HepG2 (cell line): ENCODE measurements around the gene CORO7. TPM values are rescaled to one million over a fixed set of nuclear protein-coding genes. Genes with fewer than 3 reads are reported as not detected.

Experiments used
- ATAC-seq: fragments of 200-7000 bp; cut with Tn5 transposase; 3 replicates; pipeline ENCODE4 v1.9.1; 2020; ENCODE audit warnings: mild to moderate bottlenecking, moderate library complexity
- BruUV-seq: library from RNA; stranded (reverse); fragments of 400-500 nt; replicated peaks from 2 replicates; lab custom pipeline; 2021; lab: Mats Ljungman, UMichigan
- CTCF ChIA-PET: fragments of 300-600 bp; formaldehyde crosslinking; extraction: SDS; loops from one replicate; lab custom pipeline; 2021; ENCODE audit warnings: low total read pairs, inconsistent platforms, low intra/inter-chr PET ratio; lab: Yijun Ruan, JAX
- POLR2A ChIA-PET: fragments of 350-600 bp; sonication (Branson Sonifier 250); formaldehyde crosslinking; loops from one replicate; lab custom pipeline; 2020; ENCODE audit warnings: antibody characterized with exemption, inconsistent platforms; lab: Yijun Ruan, JAX
- DNase-seq: peaks from one replicate; pipeline ENCODE4 v3.0.0-alpha.2; 2015; ENCODE audit warnings: low spot score
- FAIRE-seq: peaks from 3 replicates; lab custom pipeline; 2011; peaks lifted over from hg19 to GRCh38; lab: Jason Lieb, UNC
- H2AFZ ChIP-seq: one replicate; pipeline ENCODE4 v1.6.1; 2011; ENCODE audit warnings: low read length, inconsistent platforms
- H3K27ac ChIP-seq: fragments of 300-600 bp; 3 replicates; pipeline ENCODE4 v1.8.0; 2011; ENCODE audit warnings: mixed run types, mild to moderate bottlenecking, mixed read lengths, low read length, inconsistent platforms; ENCODE audit not compliant: insufficient read depth; ENCODE audit errors: extremely low read length
- H3K27me3 ChIP-seq, 2 experiments: fragments of 200-600 bp in 1 of 2; 2 replicates in 1 of 2; 3 replicates in 1 of 2; pipeline versions ENCODE4 v1.6.0 to v1.8.0; 2011; ENCODE audit warnings: low read length in 2 of 2, mild to moderate bottlenecking in 2 of 2, moderate library complexity in 2 of 2, inconsistent platforms in 1 of 2; ENCODE audit not compliant: insufficient read depth in 2 of 2, control insufficient read depth in 1 of 2
- H3K36me3 ChIP-seq, 2 experiments: fragments of 200-600 bp in 1 of 2; replicated peaks in 1 of 2; 2 replicates in 1 of 2; 3 replicates in 1 of 2; pipeline versions ENCODE4 v1.5.1 to v1.8.0; 2011; ENCODE audit warnings: low read length in 2 of 2, inconsistent platforms in 1 of 2; ENCODE audit not compliant: insufficient read depth in 2 of 2, control insufficient read depth in 1 of 2
- H3K4me1 ChIP-seq: 2 replicates; pipeline ENCODE4 v1.5.1; 2012; ENCODE audit warnings: low read length, inconsistent platforms; ENCODE audit not compliant: insufficient read depth
- H3K4me2 ChIP-seq: 2 replicates; pipeline ENCODE4 v1.6.0; 2011; ENCODE audit warnings: low read depth, low read length, inconsistent platforms
- H3K4me3 ChIP-seq, 3 experiments: fragments of 200-600 bp in 1 of 3; sonication (generic), shearing (Covaris generic) in 1 of 3; replicated peaks in 1 of 3; 2 replicates each; pipeline ENCODE4 v1.5.1; 2011 to 2016; ENCODE audit warnings: low read length in 3 of 3, inconsistent platforms in 2 of 3, low read depth in 2 of 3, mild to moderate bottlenecking in 2 of 3, control low read depth in 1 of 3, mixed read lengths in 1 of 3; ENCODE audit not compliant: insufficient read depth in 1 of 3
- H3K79me2 ChIP-seq: one replicate; pipeline ENCODE4 v1.6.1; 2011; ENCODE audit warnings: low read length, inconsistent platforms; ENCODE audit not compliant: insufficient read depth
- H3K9ac ChIP-seq: 2 replicates; pipeline ENCODE4 v1.6.0; 2011; ENCODE audit warnings: mild to moderate bottlenecking, low read depth, low read length, inconsistent platforms; ENCODE audit not compliant: insufficient read depth
- H3K9me3 ChIP-seq: 2 replicates; pipeline ENCODE4 v1.5.1; 2012; ENCODE audit warnings: mild to moderate bottlenecking, low read length
- H4K20me1 ChIP-seq: 2 replicates; pipeline ENCODE4 v1.6.0; 2011; ENCODE audit warnings: inconsistent platforms, mild to moderate bottlenecking, low read length, moderate library complexity; ENCODE audit not compliant: insufficient read depth
- ATF2 ChIP-seq: sonication (generic); formaldehyde crosslinking; IDR thresholded peaks from 2 replicates; pipeline ENCODE4 v1.4.0; 2020; ENCODE audit warnings: missing genetic modification reagents
- ATRX ChIP-seq: sonication (generic); formaldehyde crosslinking; IDR thresholded peaks from 2 replicates; pipeline ENCODE4 v1.4.0; 2020; ENCODE audit warnings: missing genetic modification reagents, borderline replicate concordance
- CTCF ChIP-seq: sonication (generic); formaldehyde crosslinking; IDR thresholded peaks from 2 replicates; pipeline ENCODE4 v1.5.0; 2020; ENCODE audit warnings: mild to moderate bottlenecking, missing genetic modification reagents, moderate library complexity
- HNRNPLL ChIP-seq: fragments of 200-400 bp; formaldehyde crosslinking; IDR thresholded peaks from 2 replicates; pipeline ENCODE4 v1.6.1; 2017; ENCODE audit warnings: mild to moderate bottlenecking, low read depth, low read length; ENCODE audit not compliant: poor library complexity, severe bottlenecking
- IKZF5 ChIP-seq: IDR thresholded peaks from 2 replicates; pipeline ENCODE4 v1.6.1; 2018; ENCODE audit warnings: missing genetic modification reagents, mild to moderate bottlenecking, missing compliant biosample characterization
- JUND ChIP-seq: sonication (generic); formaldehyde crosslinking; IDR thresholded peaks from 2 replicates; pipeline ENCODE4 v1.8.0; 2022; ENCODE audit warnings: mild to moderate bottlenecking, missing genetic modification reagents
- KDM5A ChIP-seq: fragments of 200-600 bp; sonication (generic); IDR thresholded peaks from 2 replicates; pipeline ENCODE4 v1.7.0; 2018; ENCODE audit warnings: antibody characterized with exemption, mild to moderate bottlenecking, low read length, borderline replicate concordance
- MXI1 ChIP-seq: IDR thresholded peaks from 3 replicates; pipeline ENCODE4 v1.6.1; 2012; ENCODE audit warnings: low read depth, low read length, inconsistent platforms, borderline replicate concordance
- REL ChIP-seq: sonication (generic); formaldehyde crosslinking; conservative IDR thresholded peaks from 2 replicates; pipeline ENCODE4 v1.8.0; 2022; ENCODE audit warnings: mild to moderate bottlenecking, missing genetic modification reagents, moderate library complexity
- SIN3B ChIP-seq: fragments of 150-350 bp; IDR thresholded peaks from 2 replicates; pipeline ENCODE4 v1.6.1; 2014; ENCODE audit warnings: low read length
- SNAPC2 ChIP-seq: sonication (generic); formaldehyde crosslinking; IDR thresholded peaks from 2 replicates; pipeline ENCODE4 v1.8.1; 2022; ENCODE audit warnings: mild to moderate bottlenecking, missing genetic modification reagents
- SNRNP70 ChIP-seq: fragments of 200-400 bp; formaldehyde crosslinking; IDR thresholded peaks from 2 replicates; pipeline ENCODE4 v1.6.1; 2017; ENCODE audit warnings: mild to moderate bottlenecking, low read depth, low read length, moderate library complexity
- ZBTB8A ChIP-seq: sonication (generic); formaldehyde crosslinking; IDR thresholded peaks from 2 replicates; pipeline ENCODE4 v1.4.0; 2020; ENCODE audit warnings: mild to moderate bottlenecking, low read depth, missing genetic modification reagents, borderline replicate concordance
- ZFP62 ChIP-seq: sonication (generic); formaldehyde crosslinking; IDR thresholded peaks from 2 replicates; pipeline ENCODE4 v1.4.0; 2020; ENCODE audit warnings: missing genetic modification reagents
- ZNF512B ChIP-seq: sonication (generic); formaldehyde crosslinking; IDR thresholded peaks from 2 replicates; pipeline ENCODE4 v1.5.1; 2020; ENCODE audit warnings: missing genetic modification reagents, mild to moderate bottlenecking, borderline replicate concordance
- ZNF572 ChIP-seq: sonication (generic); formaldehyde crosslinking; IDR thresholded peaks from 2 replicates; pipeline ENCODE4 v1.5.1; 2020; ENCODE audit warnings: mild to moderate bottlenecking, missing genetic modification reagents
- ZNF674 ChIP-seq: sonication (generic); formaldehyde crosslinking; IDR thresholded peaks from 2 replicates; pipeline ENCODE4 v1.5.0; 2020; ENCODE audit warnings: low read depth, mild to moderate bottlenecking, missing genetic modification reagents
- ZZZ3 ChIP-seq: sonication (generic); formaldehyde crosslinking; IDR thresholded peaks from 2 replicates; pipeline ENCODE4 v1.4.0; 2020; ENCODE audit warnings: missing genetic modification reagents, mild to moderate bottlenecking, borderline replicate concordance
- WGBS: methylation state at CpG from one replicate; pipeline ENCODE4 v1.1.6; 2017; ENCODE audit warnings: low lambda C conversion rate; 5-methylcytosine and 5-hydroxymethylcytosine counted together
- in situ Hi-C: cut with HindIII; loops from 2 replicates; pipeline ENCODE4 v1.10.0; 2017; ENCODE audit warnings: low pct_unique_long_range_greater_than_20kb; ENCODE audit not compliant: extremely low pct_ligation_motif_present
- intact Hi-C: fragments of 100-400 bp; cut with micrococcal nuclease; formaldehyde crosslinking; loops from one replicate; pipeline ENCODE4 v1.10.0; 2022; ENCODE audit not compliant: unreplicated experiment
- polyA plus RNA-seq, 8 experiments: library from polyadenylated mRNA; depleted of rRNA in 3 of 8; stranded (reverse) in 7 of 8; unstranded in 1 of 8; fragments of >200 nt; fragmentation: Illumina TruSeq in 4 of 8; extraction: Trizol in 4 of 8; gene quantifications; 2 replicates each; pipeline versions ENCODE4 v1.2.1 to v1.2.3, GENCODE V29; 2011 to 2016; ENCODE audit warnings: low read depth in 4 of 8, missing spikeins in 1 of 8, mixed read lengths in 1 of 8; ENCODE audit not compliant: insufficient read depth in 1 of 8
- total RNA-seq, 5 experiments: library from RNA; depleted of rRNA; stranded (reverse); fragments of >200 nt; fragmentation: Illumina TruSeq; extraction: Trizol; gene quantifications; 2 replicates each; pipeline ENCODE4 v1.2.3, GENCODE V29; 2016; ENCODE audit warnings: low read depth in 1 of 5

Gene CORO7
- total and polyA plus RNA-seq, 2 of the 13 experiments (the other 11 are each of a cell fraction or from before 2014, with no cell fraction given): 9.9 to 14.3 TPM

GRCh38 chr16:4460936-4461249 lies 44.5 kb upstream of the CORO7 start (continued):
- TF ChIP-seq REL (no peak), ZBTB8A (CRISPR knock-in tag) (no peak), ZFP62 (no peak), MXI1 (peak; percentile 59; the same call in 1 of the 3 replicates), ZNF572 (CRISPR knock-in tag) (peak; percentile 86; the same call in 1 of the 2 replicates)

- ATAC-seq (no peak), DNase-seq (no peak), FAIRE-seq (no peak)
- H3K9ac ChIP-seq: no peak overlapping the region
- TSS peak; percentile 38 for BruUV-seq
- H3K27me3 ChIP-seq: no peaks in the 10 kb centered on the region
- H3K4me3 ChIP-seq: no peak overlapping the region
- no peak overlapping the region for H3K27ac ChIP-seq
- peaks cover 33% of the 10 kb centered on the region for H3K4me1 ChIP-seq
- no peaks in the 10 kb centered on the region for H4K20me1 ChIP-seq
- H3K9me3 ChIP-seq: no peaks in the 10 kb centered on the region
- no peak overlapping the region for H2AFZ ChIP-seq
- peaks cover 30 to 53% of the 10 kb centered on the region in 2 experiments; a peak in 4 of 5 replicates for H3K36me3 ChIP-seq
- H3K4me2 ChIP-seq: no peak overlapping the region
- WGBS: 100% methylated on average over 2 of the region's 10 CpGs
- no peaks in the 10 kb centered on the region for H3K79me2 ChIP-seq
- intact Hi-C loops: no loop called here
- in situ Hi-C loops: no loop called here
- CTCF ChIA-PET: no interaction called here
- POLR2A ChIA-PET: interaction anchor here (1.4 kb wide), 1 partner anchor 30 kb away, joined by 4 read pairs; no protein-coding TSS in a partner anchor
- TF ChIP-seq ATF2 (CRISPR knock-in tag): no peak
- no peak for TF ChIP-seq JUND (CRISPR knock-in tag)
- TF ChIP-seq ZNF512B (CRISPR knock-in tag): no peak
- TF ChIP-seq SNRNP70: no peak
- TF ChIP-seq SNAPC2: no peak
- TF ChIP-seq ATRX (CRISPR knock-in tag): no peak
- no peak for TF ChIP-seq ZZZ3 (CRISPR knock-in tag)
- TF ChIP-seq ZNF674 (CRISPR knock-in tag): no peak
- no peak for TF ChIP-seq HNRNPLL
- no peak for TF ChIP-seq CTCF (CRISPR knock-in tag)
- no peak for TF ChIP-seq IKZF5 (CRISPR knock-in tag)
- TF ChIP-seq KDM5A: no peak
- no peak for TF ChIP-seq SIN3B
Measured at GRCh38 chr16:4455951-4456350, 39.6 kb upstream of the CORO7 start.
